Astrocyte (in vitro differentiated cells and primary cell): ENCODE results near the gene WDR64. TPM values are rescaled to one million over a fixed set of nuclear protein-coding genes. Genes with fewer than 3 reads are reported as not detected.

Source experiments
- DNase-seq: peaks from one replicate; pipeline ENCODE4 v3.0.0-alpha.2; 2010; ENCODE audit warnings: low read depth
- FAIRE-seq: peaks from 2 replicates; lab custom pipeline; 2011; peaks lifted over from hg19 to GRCh38; lab: Jason Lieb, UNC
- H2AFZ ChIP-seq: 2 replicates; pipeline ENCODE4 v1.6.0; 2012; ENCODE audit warnings: low read depth, low read length, inconsistent platforms
- H3K27ac ChIP-seq: 2 replicates; pipeline ENCODE4 v1.5.1; 2011; ENCODE audit warnings: low read depth, low read length, inconsistent platforms
- H3K27me3 ChIP-seq: 2 replicates; pipeline ENCODE4 v1.6.0; 2011; ENCODE audit warnings: low read length, inconsistent platforms; ENCODE audit not compliant: insufficient read depth
- H3K36me3 ChIP-seq: 2 replicates; pipeline ENCODE4 v1.5.1; 2011; ENCODE audit warnings: low read length, inconsistent platforms; ENCODE audit not compliant: insufficient read depth
- H3K4me1 ChIP-seq: 2 replicates; pipeline ENCODE4 v1.5.1; 2011; ENCODE audit warnings: low read length, inconsistent platforms; ENCODE audit not compliant: insufficient read depth
- H3K4me2 ChIP-seq: 2 replicates; pipeline ENCODE4 v1.6.0; 2012; ENCODE audit warnings: low read length, inconsistent platforms
- H3K4me3 ChIP-seq: 2 replicates; pipeline ENCODE4 v1.5.1; 2011; ENCODE audit warnings: low read depth, mild to moderate bottlenecking, low read length, inconsistent platforms; ENCODE audit not compliant: insufficient read depth
- H3K79me2 ChIP-seq: 2 replicates; pipeline ENCODE4 v1.6.0; 2012; ENCODE audit warnings: mild to moderate bottlenecking, low read length, inconsistent platforms; ENCODE audit not compliant: insufficient read depth
- H3K9ac ChIP-seq: 2 replicates; pipeline ENCODE4 v1.6.0; 2012; ENCODE audit warnings: mild to moderate bottlenecking, low read length, inconsistent platforms
- H3K9me3 ChIP-seq: 2 replicates; pipeline ENCODE4 v1.5.1; 2012; ENCODE audit warnings: low read depth, mild to moderate bottlenecking, low read length, inconsistent platforms; ENCODE audit not compliant: insufficient read depth
- H4K20me1 ChIP-seq: 2 replicates; pipeline ENCODE4 v1.6.0; 2012; ENCODE audit warnings: low read length, inconsistent platforms; ENCODE audit not compliant: insufficient read depth
- H3K27ac Mint-ChIP-seq: one replicate; pipeline ENCODE4 v1.8.0; 2021; ENCODE audit warnings: mild to moderate bottlenecking, mixed read lengths; ENCODE audit not compliant: unreplicated experiment
- H3K27me3 Mint-ChIP-seq: one replicate; pipeline ENCODE4 v1.8.0; 2021; ENCODE audit warnings: low read depth, mixed read lengths; ENCODE audit not compliant: unreplicated experiment
- H3K36me3 Mint-ChIP-seq: one replicate; pipeline ENCODE4 v1.8.0; 2021; ENCODE audit warnings: low read depth, mixed read lengths; ENCODE audit not compliant: unreplicated experiment
- H3K4me1 Mint-ChIP-seq: one replicate; pipeline ENCODE4 v1.8.0; 2021; ENCODE audit warnings: low read depth, mixed read lengths; ENCODE audit not compliant: unreplicated experiment
- H3K4me3 Mint-ChIP-seq: one replicate; pipeline ENCODE4 v1.8.0; 2021; ENCODE audit warnings: mild to moderate bottlenecking, moderate library complexity, mixed read lengths; ENCODE audit not compliant: unreplicated experiment
- H3K9me3 Mint-ChIP-seq: one replicate; pipeline ENCODE4 v1.8.0; 2021; ENCODE audit warnings: mild to moderate bottlenecking, mixed read lengths; ENCODE audit not compliant: unreplicated experiment
- CTCF ChIP-seq: IDR thresholded peaks from 2 replicates; pipeline ENCODE4 v1.5.1; 2011; ENCODE audit warnings: low read depth, mild to moderate bottlenecking, inconsistent platforms, low read length, moderate library complexity; ENCODE audit not compliant: insufficient read depth
- EZH2 ChIP-seq: IDR thresholded peaks from 2 replicates; pipeline ENCODE4 v1.6.1; 2012; ENCODE audit warnings: mild to moderate bottlenecking, low read length, inconsistent platforms; ENCODE audit not compliant: insufficient read depth
- total RNA-seq: library from RNA; stranded (reverse); gene quantifications from 2 replicates; pipeline ENCODE4 v1.2.1, GENCODE V29; 2021

WDR64 gene
- total RNA-seq, 1 donor from 2014 or later: not detected

GRCh38 chr1:241624935-241625334, 27.1 kb upstream of the WDR64 start:
- Mint-ChIP-seq H3K27ac (no peak overlapping the region), H3K27me3 (no peaks in the 10 kb centered on the region), H3K4me3 (no peak overlapping the region), H3K4me1 (no peaks in the 10 kb centered on the region), H3K9me3 (no peaks in the 10 kb centered on the region), H3K36me3 (no peaks in the 10 kb centered on the region)
- FAIRE-seq (no peak), DNase-seq (peak; percentile 49)
- no peaks in the 10 kb centered on the region for H3K36me3 ChIP-seq
- no peaks in the 10 kb centered on the region for H3K79me2 ChIP-seq
- H3K27me3 ChIP-seq: no peaks in the 10 kb centered on the region
- no peak overlapping the region for H2AFZ ChIP-seq
- H3K9me3 ChIP-seq: no peaks in the 10 kb centered on the region
- H3K27ac ChIP-seq: no peak overlapping the region
- no peak overlapping the region for H3K9ac ChIP-seq
- TF ChIP-seq EZH2 (no peak), CTCF (no peak)
- peaks cover 11% of the 10 kb centered on the region for H4K20me1 ChIP-seq
- no peak overlapping the region for H3K4me2 ChIP-seq
- no peak overlapping the region for H3K4me3 ChIP-seq
- no peaks in the 10 kb centered on the region for H3K4me1 ChIP-seq

GRCh38 chr1:241627453-241628259, 24.4 kb upstream of the WDR64 start:
- peak; percentile 75 for DNase-seq
- Histone ChIP-seq H3K4me2 (no peak overlapping the region), H3K36me3 (no peaks in the 10 kb centered on the region), H3K79me2 (no peaks in the 10 kb centered on the region), H3K27ac (no peak overlapping the region), H3K9me3 (no peaks in the 10 kb centered on the region), H3K27me3 (no peaks in the 10 kb centered on the region), H3K4me1 (no peaks in the 10 kb centered on the region), H3K9ac (no peak overlapping the region), H4K20me1 (peaks cover 11% of the 10 kb centered on the region), H3K4me3 (no peak overlapping the region), H2AFZ (no peak overlapping the region)
- H3K36me3 Mint-ChIP-seq: peaks cover 2% of the 10 kb centered on the region
- H3K27me3 Mint-ChIP-seq: no peaks in the 10 kb centered on the region
- TF ChIP-seq EZH2: no peak
- peak; percentile 79 for TF ChIP-seq CTCF
- peak; percentile 49 for FAIRE-seq
- peaks cover 5% of the 10 kb centered on the region for H3K4me1 Mint-ChIP-seq
- no peak overlapping the region for H3K27ac Mint-ChIP-seq
- H3K4me3 Mint-ChIP-seq: no peak overlapping the region
- no peaks in the 10 kb centered on the region for H3K9me3 Mint-ChIP-seq

GRCh38 chr1:241630005-241630404, 22.1 kb upstream of the WDR64 start:
- H4K20me1 ChIP-seq: no peaks in the 10 kb centered on the region
- Mint-ChIP-seq H3K27me3 (no peaks in the 10 kb centered on the region), H3K9me3 (no peaks in the 10 kb centered on the region), H3K27ac (no peak overlapping the region), H3K4me3 (no peak overlapping the region), H3K4me1 (peaks cover 5% of the 10 kb centered on the region), H3K36me3 (peaks cover 2% of the 10 kb centered on the region)
- no peaks in the 10 kb centered on the region for H3K27me3 ChIP-seq
- no peak overlapping the region for H3K27ac ChIP-seq
- H3K9ac ChIP-seq: no peak overlapping the region
- no peak overlapping the region for H3K4me2 ChIP-seq
- no peaks in the 10 kb centered on the region for H3K9me3 ChIP-seq
- peaks cover 7% of the 10 kb centered on the region for H3K36me3 ChIP-seq
- FAIRE-seq (no peak), DNase-seq (no peak)
- TF ChIP-seq EZH2 (no peak), CTCF (no peak)
- H3K4me1 ChIP-seq: no peaks in the 10 kb centered on the region
- peaks cover 10% of the 10 kb centered on the region for H3K79me2 ChIP-seq
- H3K4me3 ChIP-seq: no peak overlapping the region
- H2AFZ ChIP-seq: no peak overlapping the region
